ENCODE results near the gene DECR2. TPM values are rescaled to one million over a fixed set of nuclear protein-coding genes. Genes with fewer than 3 reads are reported as not detected.

Gene DECR2
- total and polyA plus RNA-seq, 9 of the 15 experiments (the other 6 are each of a cell fraction or from before 2014, with no cell fraction given), result 1.0 to 31.9 (median 10.3) TPM

- no peak for TF ChIP-seq DEAF1 (CRISPR knock-in tag; IDR thresholded peaks at IDR 0.05)
- TF ChIP-seq KAT8 (IDR thresholded peaks at IDR 0.05; ENCODE audit: low read depth), result no peak
- TF ChIP-seq BRD4 (IDR thresholded peaks at IDR 0.05), result no peak
- no peak for TF ChIP-seq ZNF764 (CRISPR knock-in tag; IDR thresholded peaks at IDR 0.05; ENCODE audit: low read depth)
- TF ChIP-seq KDM4B (IDR thresholded peaks at IDR 0.05; ENCODE audit: borderline replicate concordance in 2 of 2, low read depth in 1 of 2), result no peak
- TF ChIP-seq SLC30A9 (CRISPR knock-in tag; IDR thresholded peaks at IDR 0.05), result no peak
- no peak for TF ChIP-seq RBM34 (IDR thresholded peaks at IDR 0.05; ENCODE audit: borderline replicate concordance, insufficient read depth, low read length)
- no peak for TF ChIP-seq CCAR2 (IDR thresholded peaks at IDR 0.05; ENCODE audit: low read depth, low read length)
- no peak for TF ChIP-seq ATF3 (IDR thresholded peaks at IDR 0.05)
- no peak for TF ChIP-seq ATF3 (CRISPR knock-in tag; conservative IDR thresholded peaks at IDR 0.05)
- no peak for TF ChIP-seq FOXP4 (CRISPR knock-in tag; IDR thresholded peaks at IDR 0.05; ENCODE audit: borderline replicate concordance)
- no peak for TF ChIP-seq BRF2 (IDR thresholded peaks at IDR 0.05; ENCODE audit: borderline replicate concordance, insufficient read depth, insufficient read length)
- TF ChIP-seq SNRNP70 (optimal IDR thresholded peaks at IDR 0.05; ENCODE audit: low read depth, low read length), result no peak
- TF ChIP-seq ETS2 (tag; IDR thresholded peaks at IDR 0.05; ENCODE audit: borderline replicate concordance, poor library complexity, severe bottlenecking), result no peak
- no peak for TF ChIP-seq ZKSCAN1 (IDR thresholded peaks at IDR 0.05; ENCODE audit: low read depth, low read length)
- no peak for TF ChIP-seq HEY1 (CRISPR knock-in tag; IDR thresholded peaks at IDR 0.05; ENCODE audit: borderline replicate concordance)
- no peak for TF ChIP-seq RHOXF2B (CRISPR knock-in tag; conservative IDR thresholded peaks at IDR 0.05)
- no peak for TF ChIP-seq CHD1 (IDR thresholded peaks at IDR 0.05; ENCODE audit: low read length)
- no peak for TF ChIP-seq PREB (CRISPR knock-in tag; IDR thresholded peaks at IDR 0.05)
- peak; percentile 65; the same call in 1 of the 2 replicates for TF ChIP-seq MTA3 (IDR thresholded peaks at IDR 0.05; ENCODE audit: borderline replicate concordance)
- no peak for TF ChIP-seq ZNF217 (CRISPR knock-in tag; IDR thresholded peaks at IDR 0.05)
Observed at GRCh38 chr16:381789-382717, 19.6 kb upstream of the DECR2 start, which contains the start of gene PGAP6 (continued).

Measured in K562 (cell line).